ENCODE data around the gene NCKAP1. TPM values are rescaled to one million over a fixed set of nuclear protein-coding genes. Genes with fewer than 3 reads are reported as not detected.

Gene NCKAP1
- total RNA-seq, 1 experiment from 2014 or later = 162 TPM

GRCh38 chr2:182933629-182934028, 104.6 kb downstream of the NCKAP1 start:
- no peak overlapping the region for H3K27ac Mint-ChIP-seq (ENCODE audit: unreplicated experiment)
- H3K9me3 Mint-ChIP-seq (ENCODE audit: unreplicated experiment) = no peaks in the 10 kb centered on the region
- intact Hi-C loops (cut with micrococcal nuclease; ENCODE audit: unreplicated experiment) = no loop called here
- H3K4me3 Mint-ChIP-seq (ENCODE audit: unreplicated experiment) = no peak overlapping the region
- H3K36me3 ChIP-seq (ENCODE audit: control insufficient read depth, insufficient read depth, low read length) = no peaks in the 10 kb centered on the region; the same call in 1 of the 2 replicates
- no peaks in the 10 kb centered on the region for H3K9me3 ChIP-seq
- H3K27me3 ChIP-seq (replicated peaks; ENCODE audit: control insufficient read depth, insufficient read depth, low read length) = no peaks in the 10 kb centered on the region
- H3K4me3 ChIP-seq (ENCODE audit: low read depth, low read length) = no peak overlapping the region
- no peaks in the 10 kb centered on the region for H3K4me1 ChIP-seq
- H3K36me3 Mint-ChIP-seq (ENCODE audit: insufficient read depth, unreplicated experiment) = peaks cover 63% of the 10 kb centered on the region
- BruUV-seq (replicated peaks) = no TSS peak
- peaks cover 7% of the 10 kb centered on the region for H3K4me1 Mint-ChIP-seq (ENCODE audit: low read depth, unreplicated experiment)
- no peaks in the 10 kb centered on the region for H3K27me3 Mint-ChIP-seq (ENCODE audit: insufficient read depth, unreplicated experiment)
- CTCF ChIA-PET = no interaction called here
- POLR2A ChIA-PET = no interaction called here
- no peak for DNase-seq
- no peak for TF ChIP-seq CTCF (IDR thresholded peaks at IDR 0.05; ENCODE audit: insufficient read depth in 1 of 2, low read depth in 1 of 2, low read length in 1 of 2, severe bottlenecking in 1 of 2, unreplicated experiment in 1 of 2)

GRCh38 chr2:182929972-182930371, 108.3 kb downstream of the NCKAP1 start:
- Mint-ChIP-seq H3K4me1 (ENCODE audit: low read depth, unreplicated experiment) (peaks cover 7% of the 10 kb centered on the region), H3K9me3 (ENCODE audit: unreplicated experiment) (no peaks in the 10 kb centered on the region), H3K4me3 (ENCODE audit: unreplicated experiment) (no peak overlapping the region), H3K36me3 (ENCODE audit: insufficient read depth, unreplicated experiment) (peaks cover 57% of the 10 kb centered on the region), H3K27ac (ENCODE audit: unreplicated experiment) (no peak overlapping the region), H3K27me3 (ENCODE audit: insufficient read depth, unreplicated experiment) (no peaks in the 10 kb centered on the region)
- H3K36me3 ChIP-seq (ENCODE audit: control insufficient read depth, insufficient read depth, low read length) = peaks cover 2% of the 10 kb centered on the region
- ChIA-PET CTCF (interaction anchor here (1.2 kb wide), 1 partner anchor 163 kb away, joined by 4 read pairs; no protein-coding TSS in a partner anchor), POLR2A (no interaction called here)
- H3K4me1 ChIP-seq = no peaks in the 10 kb centered on the region
- no peak for TF ChIP-seq CTCF (IDR thresholded peaks at IDR 0.05; ENCODE audit: insufficient read depth in 1 of 2, low read depth in 1 of 2, low read length in 1 of 2, severe bottlenecking in 1 of 2, unreplicated experiment in 1 of 2)
- H3K4me3 ChIP-seq (ENCODE audit: low read depth, low read length) = no peak overlapping the region
- no TSS peak for BruUV-seq (replicated peaks)
- intact Hi-C loops (cut with micrococcal nuclease; ENCODE audit: unreplicated experiment) = no loop called here
- no peaks in the 10 kb centered on the region for H3K27me3 ChIP-seq (replicated peaks; ENCODE audit: control insufficient read depth, insufficient read depth, low read length)
- H3K9me3 ChIP-seq = no peaks in the 10 kb centered on the region
- DNase-seq = no peak

- Mint-ChIP-seq H3K36me3 (ENCODE audit: insufficient read depth, unreplicated experiment) (peaks cover 71% of the 10 kb centered on the region), H3K27ac (ENCODE audit: unreplicated experiment) (no peak overlapping the region), H3K9me3 (ENCODE audit: unreplicated experiment) (no peaks in the 10 kb centered on the region), H3K27me3 (ENCODE audit: insufficient read depth, unreplicated experiment) (no peaks in the 10 kb centered on the region), H3K4me3 (ENCODE audit: unreplicated experiment) (no peak overlapping the region), H3K4me1 (ENCODE audit: low read depth, unreplicated experiment) (no peaks in the 10 kb centered on the region)
- no peak overlapping the region for H3K4me3 ChIP-seq (ENCODE audit: low read depth, low read length)
- no peaks in the 10 kb centered on the region for H3K4me1 ChIP-seq
- intact Hi-C loops (cut with micrococcal nuclease; ENCODE audit: unreplicated experiment) = loop anchor here (5.0 kb wide), 1 partner anchor 142 kb away; no protein-coding TSS in a partner anchor
- ChIA-PET POLR2A (no interaction called here), CTCF (no interaction called here)
- TF ChIP-seq CTCF (IDR thresholded peaks at IDR 0.05; ENCODE audit: insufficient read depth in 1 of 2, low read depth in 1 of 2, low read length in 1 of 2, severe bottlenecking in 1 of 2, unreplicated experiment in 1 of 2) = no peak
- no peak for DNase-seq
- no peaks in the 10 kb centered on the region for H3K27me3 ChIP-seq (replicated peaks; ENCODE audit: control insufficient read depth, insufficient read depth, low read length)
- peaks cover 3% of the 10 kb centered on the region for H3K36me3 ChIP-seq (ENCODE audit: control insufficient read depth, insufficient read depth, low read length)
- no TSS peak for BruUV-seq (replicated peaks)
- H3K9me3 ChIP-seq = no peaks in the 10 kb centered on the region
Measured at GRCh38 chr2:182924306-182924705, 114.0 kb downstream of the NCKAP1 start.

All from Caco-2 (cell line).